ENCODE results near the gene GANAB.
A peak's percentile ranks its signal among the peaks of the same experiment; 100 is the strongest.
"Not testable (repeated sequence)": the region's sequence is repeated elsewhere in the genome, so short reads cannot be mapped to it uniquely, and the experiment has no call there.

GANAB gene

GRCh38 chr11:62600367-62601121 is 45.9 kb downstream of the GANAB start:
- no peak for FAIRE-seq

GRCh38 chr11:62599901-62600300 is 46.5 kb downstream of the GANAB start:
- no peak for FAIRE-seq

GRCh38 chr11:62599069-62599696 is 47.2 kb downstream of the GANAB start:
- FAIRE-seq: peak; percentile 98

GRCh38 chr11:62595124-62595523 is 51.3 kb downstream of the GANAB start:
- FAIRE-seq: no peak

GRCh38 chr11:62593434-62594044 is 52.9 kb downstream of the GANAB start:
- FAIRE-seq: no peak

GRCh38 chr11:62592989-62593421 is 53.4 kb downstream of the GANAB start:
- no peak for FAIRE-seq

- FAIRE-seq: no peak
Measured at GRCh38 chr11:62592146-62592815, 54.1 kb downstream of the GANAB start.

GRCh38 chr11:62591448-62592145 is 54.8 kb downstream of the GANAB start, which contains the start of gene TUT1:
TSS of gene TUT1 (minus strand) at chr11:62591523. CDS start at chr11:62591485, 38 bp downstream.
- peak; percentile 97 for FAIRE-seq

- FAIRE-seq: no peak
Measured at GRCh38 chr11:62588966-62589637, 57.3 kb downstream of the GANAB start.

- FAIRE-seq: not testable (repeated sequence)
Measured at GRCh38 chr11:62585356-62585755, 61.1 kb downstream of the GANAB start.

GRCh38 chr11:62581735-62582134 is 64.7 kb downstream of the GANAB start:
- FAIRE-seq: not testable (repeated sequence)

GRCh38 chr11:62580959-62581715 is 65.3 kb downstream of the GANAB start:
- no peak for FAIRE-seq

GRCh38 chr11:62579252-62579651 is 67.2 kb downstream of the GANAB start:
- FAIRE-seq: no peak

GRCh38 chr11:62578541-62578940 is 67.9 kb downstream of the GANAB start:
- FAIRE-seq: no peak

GRCh38 chr11:62577046-62577714 is 69.2 kb downstream of the GANAB start:
- no peak for FAIRE-seq

- FAIRE-seq: no peak
Measured at GRCh38 chr11:62575837-62576236, 70.6 kb downstream of the GANAB start.

GRCh38 chr11:62575156-62575555 is 71.3 kb downstream of the GANAB start:
- no peak for FAIRE-seq
